OCI-LY1 (cell line): Measurements from ENCODE around the gene ACSS1.

ENCODE experiments used
- H2AFZ ChIP-seq: fragments of 200-600 bp; sonication (generic), shearing (Covaris generic); 2 replicates; pipeline ENCODE4 v1.6.0; 2014; ENCODE audit warnings: antibody characterized with exemption, mild to moderate bottlenecking, low read length
- H3F3A ChIP-seq: fragments of 200-600 bp; sonication (generic), shearing (Covaris generic); 2 replicates; pipeline ENCODE4 v1.6.0; 2014; ENCODE audit warnings: mild to moderate bottlenecking, antibody characterized with exemption, low read length, moderate library complexity; ENCODE audit not compliant: insufficient read depth
- H3K27ac ChIP-seq: fragments of 200-600 bp; sonication (generic); 2 replicates; pipeline ENCODE4 v1.5.1; 2014; ENCODE audit warnings: low read length, mixed run types, mild to moderate bottlenecking, low read depth; ENCODE audit not compliant: poor library complexity, severe bottlenecking
- H3K27me3 ChIP-seq: fragments of 200-600 bp; sonication (generic); 2 replicates; pipeline ENCODE4 v1.6.0; 2014; ENCODE audit warnings: antibody characterized with exemption, mild to moderate bottlenecking, low read length, moderate library complexity; ENCODE audit not compliant: insufficient read depth
- H3K36me3 ChIP-seq: fragments of 200-600 bp; sonication (generic); 2 replicates; pipeline ENCODE4 v1.6.1; 2014; ENCODE audit warnings: mild to moderate bottlenecking, antibody characterized with exemption, low read length, moderate library complexity, mixed read lengths; ENCODE audit not compliant: insufficient read depth
- H3K4me1 ChIP-seq: fragments of 200-600 bp; sonication (generic); 2 replicates; pipeline ENCODE4 v1.5.1; 2014; ENCODE audit warnings: mild to moderate bottlenecking, low read length, moderate library complexity; ENCODE audit not compliant: insufficient read depth, severe bottlenecking
- H3K4me2 ChIP-seq: fragments of 200-600 bp; sonication (generic), shearing (Covaris generic); 2 replicates; pipeline ENCODE4 v1.6.1; 2014; ENCODE audit warnings: low read length
- H3K4me3 ChIP-seq: fragments of 200-600 bp; sonication (generic); 2 replicates; pipeline ENCODE4 v1.5.1; 2014; ENCODE audit warnings: low read length, low read depth, mild to moderate bottlenecking, mixed read lengths; ENCODE audit not compliant: poor library complexity, severe bottlenecking
- H3K79me2 ChIP-seq: fragments of 200-600 bp; shearing (Covaris generic); 2 replicates; pipeline ENCODE4 v1.6.1; 2016; ENCODE audit warnings: mixed run types, low read length, mixed read lengths; ENCODE audit not compliant: insufficient read depth
- H3K9ac ChIP-seq: fragments of 200-600 bp; sonication (generic), shearing (Covaris generic); 2 replicates; pipeline ENCODE4 v1.6.1; 2014; ENCODE audit warnings: mild to moderate bottlenecking, low read length, mixed read lengths
- H3K9me2 ChIP-seq: fragments of 200-600 bp; sonication (generic), shearing (Covaris generic); 2 replicates; pipeline ENCODE4 v1.6.1; 2014; ENCODE audit warnings: low read depth, mild to moderate bottlenecking, low read length, mixed read lengths
- H3K9me3 ChIP-seq: fragments of 200-600 bp; shearing (Covaris generic); 2 replicates; pipeline ENCODE4 v1.6.1; 2014; ENCODE audit warnings: low read length, mixed read lengths
- H4K20me1 ChIP-seq: fragments of 200-600 bp; sonication (generic), shearing (Covaris generic); 2 replicates; pipeline ENCODE4 v1.6.0; 2016; ENCODE audit warnings: mild to moderate bottlenecking, low read length; ENCODE audit not compliant: insufficient read depth
- EZH2 ChIP-seq: fragments of 200-600 bp; sonication (generic), shearing (Covaris generic); IDR thresholded peaks from 2 replicates; pipeline ENCODE4 v1.8.0; 2017; ENCODE audit warnings: borderline replicate concordance, mixed run types, mild to moderate bottlenecking, antibody characterized with exemption, low read length, moderate library complexity, mixed read lengths
- TF ChIP-seq, protein P1 (sequence below): fragments of 200-600 bp; sonication (generic), shearing (Covaris generic); IDR thresholded peaks from 2 replicates; pipeline ENCODE4 v1.5.1; 2017; ENCODE audit warnings: mild to moderate bottlenecking, antibody characterized with exemption, low read length, moderate library complexity, mixed read lengths

The ACSS1 gene

GRCh38 chr20:25008388-25009217, 49.3 kb downstream of the ACSS1 start:
- no peak overlapping the region for H3K4me2 ChIP-seq
- no peaks in the 10 kb centered on the region for H3F3A ChIP-seq
- no peaks in the 10 kb centered on the region for H3K27me3 ChIP-seq
- no peak overlapping the region for H2AFZ ChIP-seq
- H3K79me2 ChIP-seq = no peaks in the 10 kb centered on the region
- H4K20me1 ChIP-seq = no peaks in the 10 kb centered on the region
- H3K27ac ChIP-seq = no peak overlapping the region
- no peak for TF ChIP-seq EZH2
- TF ChIP-seq, protein P1, sequence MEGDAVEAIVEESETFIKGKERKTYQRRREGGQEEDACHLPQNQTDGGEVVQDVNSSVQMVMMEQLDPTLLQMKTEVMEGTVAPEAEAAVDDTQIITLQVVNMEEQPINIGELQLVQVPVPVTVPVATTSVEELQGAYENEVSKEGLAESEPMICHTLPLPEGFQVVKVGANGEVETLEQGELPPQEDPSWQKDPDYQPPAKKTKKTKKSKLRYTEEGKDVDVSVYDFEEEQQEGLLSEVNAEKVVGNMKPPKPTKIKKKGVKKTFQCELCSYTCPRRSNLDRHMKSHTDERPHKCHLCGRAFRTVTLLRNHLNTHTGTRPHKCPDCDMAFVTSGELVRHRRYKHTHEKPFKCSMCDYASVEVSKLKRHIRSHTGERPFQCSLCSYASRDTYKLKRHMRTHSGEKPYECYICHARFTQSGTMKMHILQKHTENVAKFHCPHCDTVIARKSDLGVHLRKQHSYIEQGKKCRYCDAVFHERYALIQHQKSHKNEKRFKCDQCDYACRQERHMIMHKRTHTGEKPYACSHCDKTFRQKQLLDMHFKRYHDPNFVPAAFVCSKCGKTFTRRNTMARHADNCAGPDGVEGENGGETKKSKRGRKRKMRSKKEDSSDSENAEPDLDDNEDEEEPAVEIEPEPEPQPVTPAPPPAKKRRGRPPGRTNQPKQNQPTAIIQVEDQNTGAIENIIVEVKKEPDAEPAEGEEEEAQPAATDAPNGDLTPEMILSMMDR = no peak
- no peak overlapping the region for H3K9ac ChIP-seq
- no peaks in the 10 kb centered on the region for H3K4me1 ChIP-seq
- no peaks in the 10 kb centered on the region for H3K36me3 ChIP-seq
- H3K4me3 ChIP-seq = no peak overlapping the region
- H3K9me3 ChIP-seq = no peaks in the 10 kb centered on the region
- no peaks in the 10 kb centered on the region for H3K9me2 ChIP-seq

DNA sequence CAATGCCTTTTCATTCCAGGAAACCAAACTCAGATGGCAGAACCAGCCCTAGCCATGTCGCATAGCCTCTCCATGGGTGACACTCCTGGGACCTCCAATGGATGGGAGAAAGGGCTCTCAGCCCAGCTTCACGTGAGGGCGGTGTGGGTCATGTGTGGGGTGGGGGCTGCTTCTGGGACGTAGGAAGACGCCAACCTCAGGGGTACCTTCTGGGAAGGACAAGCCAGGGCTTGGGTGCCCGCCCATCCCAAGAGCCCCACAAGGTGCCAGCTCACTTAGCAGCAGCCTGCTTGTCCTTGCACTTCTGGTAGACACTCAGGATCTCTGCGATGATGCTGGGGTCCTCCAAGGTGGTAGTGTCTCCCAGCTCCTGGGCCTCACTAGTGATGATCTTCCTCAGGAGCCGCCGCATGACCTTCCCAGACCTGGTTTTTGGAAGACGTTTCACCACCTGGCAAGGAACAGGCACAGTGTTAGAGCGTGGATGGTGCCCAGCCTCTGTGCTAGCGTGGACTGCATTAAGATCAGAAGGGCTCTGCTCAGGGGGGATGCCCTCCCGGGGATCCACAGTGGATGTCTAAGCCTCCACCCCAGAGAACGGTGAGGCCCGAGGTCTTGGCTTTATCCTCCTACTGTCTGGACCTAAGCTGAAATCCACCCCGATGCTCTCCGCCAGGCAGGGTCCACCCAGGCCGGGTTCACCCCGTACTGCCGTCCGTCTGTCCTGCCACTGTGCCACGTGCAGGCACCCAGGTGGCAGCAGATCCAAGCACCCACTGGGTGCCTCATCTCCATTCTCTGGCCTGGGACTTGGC, 50.2 kb downstream of the ACSS1 start:
- Histone ChIP-seq H3K36me3 (no peaks in the 10 kb centered on the region), H3K4me1 (no peaks in the 10 kb centered on the region), H3K9me2 (no peaks in the 10 kb centered on the region), H2AFZ (no peak overlapping the region), H3K27me3 (no peaks in the 10 kb centered on the region), H3K4me2 (no peak overlapping the region), H3K79me2 (no peaks in the 10 kb centered on the region), H4K20me1 (no peaks in the 10 kb centered on the region), H3K27ac (no peak overlapping the region), H3K9me3 (no peaks in the 10 kb centered on the region), H3K9ac (no peak overlapping the region), H3K4me3 (no peak overlapping the region), H3F3A (no peaks in the 10 kb centered on the region)
- TF ChIP-seq EZH2 = no peak
- TF ChIP-seq, protein P1 = no peak

- Histone ChIP-seq H2AFZ (no peak overlapping the region), H3K4me1 (no peaks in the 10 kb centered on the region), H3K4me2 (no peak overlapping the region), H3K79me2 (no peaks in the 10 kb centered on the region), H3K4me3 (no peak overlapping the region), H3K36me3 (no peaks in the 10 kb centered on the region), H3F3A (no peaks in the 10 kb centered on the region), H3K9me2 (no peaks in the 10 kb centered on the region), H4K20me1 (no peaks in the 10 kb centered on the region), H3K9me3 (no peaks in the 10 kb centered on the region), H3K27me3 (no peaks in the 10 kb centered on the region), H3K9ac (no peak overlapping the region), H3K27ac (no peak overlapping the region)
- TF ChIP-seq EZH2 = no peak
- TF ChIP-seq, protein P1 = no peak
These were observed 51.3 kb downstream of the ACSS1 start for GRCh38 chr20:25006431-25007167.
